Stimulated activated CD8-positive, alpha-beta memory T cell treated with anti-CD3 and anti-CD28 coated beads, Interleukin-12 subunit alpha, Interleukin-12 subunit beta, amount 100 ng/mL, for 4 hours (primary cell): Measurements from ENCODE around the gene NUP88.
"Not testable (repeated sequence)": the region's sequence is repeated elsewhere in the genome, so short reads cannot be mapped to it uniquely, and the experiment has no call there.

ENCODE experiments used
- DNase-seq: peaks from one replicate; pipeline ENCODE4 v3.0.0-alpha.2; 2020; ENCODE audit warnings: low read depth

Gene NUP88

GRCh38 chr17:5419356-5419958 is at the start of gene NUP88:
TSS of gene NUP88 (minus strand) at chr17:5419662. CDS start at chr17:5419650, 12 bp downstream.
- peak; percentile 92 for DNase-seq

GRCh38 chr17:5468075-5468473 is 48.6 kb upstream of the NUP88 start:
- DNase-seq, result no peak

- DNase-seq, result no peak
Observed at GRCh38 chr17:5467416-5467815, 48.0 kb upstream of the NUP88 start.

GRCh38 chr17:5466295-5466694 is 46.8 kb upstream of the NUP88 start:
- no peak for DNase-seq

GRCh38 chr17:5464717-5465507 is 45.5 kb upstream of the NUP88 start:
- DNase-seq, result no peak

- DNase-seq, result no peak
Observed at GRCh38 chr17:5446786-5447185, 27.3 kb upstream of the NUP88 start.

- no peak for DNase-seq
Observed at GRCh38 chr17:5444209-5444608, 24.7 kb upstream of the NUP88 start.

GRCh38 chr17:5443728-5444127 is 24.3 kb upstream of the NUP88 start:
- no peak for DNase-seq

- no peak for DNase-seq
Observed at GRCh38 chr17:5439446-5439764, 19.9 kb upstream of the NUP88 start.

- peak; percentile 86 for DNase-seq
Observed at GRCh38 chr17:5438716-5439445, 19.4 kb upstream of the NUP88 start, which contains the start of gene C1QBP. TSS of gene C1QBP (minus strand) at chr17:5439155. CDS start at chr17:5439073, 82 bp downstream.

- DNase-seq, result no peak
Observed at GRCh38 chr17:5437721-5438317, 18.4 kb upstream of the NUP88 start.

- DNase-seq, result not testable (repeated sequence)
Observed at GRCh38 chr17:5435781-5436315, 16.4 kb upstream of the NUP88 start.

GRCh38 chr17:5434984-5435383 is 15.5 kb upstream of the NUP88 start:
- no peak for DNase-seq

- DNase-seq, result no peak
Observed at GRCh38 chr17:5431949-5432556, 12.6 kb upstream of the NUP88 start.

GRCh38 chr17:5431234-5431633 is 11.8 kb upstream of the NUP88 start:
- not testable (repeated sequence) for DNase-seq

- DNase-seq, result no peak
Observed at GRCh38 chr17:5430413-5430999, 11.0 kb upstream of the NUP88 start.

- DNase-seq, result no peak
Observed at GRCh38 chr17:5429191-5429887, 9.9 kb upstream of the NUP88 start.

- no peak for DNase-seq
Observed at GRCh38 chr17:5425826-5426225, 6.4 kb upstream of the NUP88 start.

GRCh38 chr17:5424909-5425308 is 5.4 kb upstream of the NUP88 start:
- DNase-seq, result no peak

- no peak for DNase-seq
Observed at GRCh38 chr17:5422505-5422904, 3.0 kb upstream of the NUP88 start.
